ENCODE results near the gene KRTAP3-3. TPM values are rescaled to one million over a fixed set of nuclear protein-coding genes. Genes with fewer than 3 reads are reported as not detected.
"Not testable (repeated sequence)": the region's sequence is repeated elsewhere in the genome, so short reads cannot be mapped to it uniquely, and the experiment has no call there.

Gene KRTAP3-3
- not detected for total RNA-seq

GRCh38 chr17:40993839-40994238, at the start of gene KRTAP3-3:
Gene KRTAP3-3 (minus strand): TSS chr17:40994164. CDS start chr17:40994097, 67 bp downstream.
- DNase-seq = no peak
- no peak for ATAC-seq
- H3K9me3 ChIP-seq = no peaks in the 10 kb centered on the region
- no peak within 1 kb of the TSS for H3K4me3 ChIP-seq
- no peak for TF ChIP-seq CTCF (IDR thresholded peaks at IDR 0.05 in 4 of 5, conservative IDR thresholded peaks at IDR 0.05 in 1 of 5)
- TF ChIP-seq POLR2A (IDR thresholded peaks at IDR 0.05) = no peak
- peaks cover 0 to 19% (median 0%) of the 10 kb centered on the region in 3 donors for H3K27me3 ChIP-seq
- H3K36me3 ChIP-seq = no peaks in the 10 kb centered on the region
- in situ Hi-C loops (cut with MboI; ENCODE audit: low sequenced_read_pairs in 4 of 4) (no loop called here), intact Hi-C loops (cut with DNase I; ENCODE audit: low total_unique reads) (no loop called here)
- no peak within 1 kb of the TSS for H3K27ac ChIP-seq
- no peaks in the 10 kb centered on the region for H3K4me1 ChIP-seq

- intact Hi-C loops (cut with DNase I; ENCODE audit: low total_unique reads) = no loop called here
These were observed 49.0 kb upstream of the KRTAP3-3 start for GRCh38 chr17:41042953-41043352.

GRCh38 chr17:41040783-41041571, 47.0 kb upstream of the KRTAP3-3 start, which contains the start of gene KRTAP1-1:
Gene KRTAP1-1 (minus strand): TSS chr17:41041450. CDS start chr17:41041397, 53 bp downstream.
- in situ Hi-C loops (cut with MboI; ENCODE audit: low sequenced_read_pairs in 4 of 4); H3K4me3 ChIP-seq; H3K9me3 ChIP-seq; H3K27ac ChIP-seq; H3K36me3 ChIP-seq; DNase-seq; H3K4me1 ChIP-seq; intact Hi-C loops (cut with DNase I; ENCODE audit: low total_unique reads); ATAC-seq: not testable (repeated sequence)
- H3K27me3 ChIP-seq = peaks cover 3 to 13% (median 4%) of the 10 kb centered on the region in 3 donors

More at GRCh38 chr17:41042953-41043352, 49.0 kb upstream of the KRTAP3-3 start:
- DNase-seq (no peak), ATAC-seq (no peak)
- peaks cover 0 to 12% (median 3%) of the 10 kb centered on the region in 3 donors for H3K27me3 ChIP-seq
- TF ChIP-seq POLR2A (IDR thresholded peaks at IDR 0.05) = no peak
- no peak for TF ChIP-seq CTCF (IDR thresholded peaks at IDR 0.05 in 4 of 5, conservative IDR thresholded peaks at IDR 0.05 in 1 of 5)
- H3K4me1 ChIP-seq = no peaks in the 10 kb centered on the region
- H3K4me3 ChIP-seq = no peak overlapping the region
- in situ Hi-C loops (cut with MboI; ENCODE audit: low sequenced_read_pairs in 4 of 4) = no loop called here
- H3K36me3 ChIP-seq = no peaks in the 10 kb centered on the region
- H3K27ac ChIP-seq = no peak overlapping the region
- H3K9me3 ChIP-seq = no peaks in the 10 kb centered on the region

- no peak for ATAC-seq
- H3K4me1 ChIP-seq = no peaks in the 10 kb centered on the region
These were observed 43.9 kb upstream of the KRTAP3-3 start for GRCh38 chr17:41037853-41038350.

DNA sequence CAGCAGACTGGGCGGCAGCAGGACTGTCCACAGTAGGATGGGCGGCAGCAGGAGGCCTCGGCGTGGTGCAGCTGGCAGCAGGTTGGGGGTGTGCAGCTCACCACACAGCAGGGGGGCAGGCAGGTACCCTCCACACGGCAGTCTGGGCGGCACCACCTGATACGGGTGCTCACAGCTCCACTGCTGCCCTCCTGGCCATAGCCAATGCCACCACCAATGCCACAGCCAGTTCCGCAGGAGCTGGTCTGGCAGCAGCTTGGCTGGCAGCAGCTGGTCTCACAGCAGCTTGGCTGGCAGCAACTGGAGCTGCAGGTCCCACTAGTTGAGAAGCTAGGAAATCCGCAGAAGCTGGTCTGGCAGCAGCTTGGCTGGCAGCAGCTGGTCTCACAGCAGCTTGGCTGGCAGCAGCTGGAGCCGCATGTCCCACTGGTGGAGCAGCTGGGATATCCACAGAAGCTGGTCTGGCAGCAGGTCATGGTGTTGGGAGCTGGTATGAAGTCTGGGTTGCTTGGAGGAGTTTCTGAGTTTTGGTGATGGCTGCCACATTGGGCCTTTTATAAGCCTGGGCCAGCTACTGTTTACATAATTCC, 40.5 kb upstream of the KRTAP3-3 start, which contains the start of gene KRTAP1-3:
Gene KRTAP1-3 (minus strand): TSS at position 529 of the 590 bp plus-strand sequence. CDS start 53 bp downstream, at position 476.
- in situ Hi-C loops (cut with MboI; ENCODE audit: low sequenced_read_pairs in 4 of 4); H3K27ac ChIP-seq; H3K4me3 ChIP-seq; H3K4me1 ChIP-seq; DNase-seq; ATAC-seq; H3K36me3 ChIP-seq; intact Hi-C loops (cut with DNase I; ENCODE audit: low total_unique reads); H3K9me3 ChIP-seq: not testable (repeated sequence)
- H3K27me3 ChIP-seq = peaks cover 4 to 24% (median 9%) of the 10 kb centered on the region in 3 donors

More at GRCh38 chr17:41037853-41038350, 43.9 kb upstream of the KRTAP3-3 start:
- H3K27me3 ChIP-seq = peaks cover 3 to 16% (median 4%) of the 10 kb centered on the region in 3 donors
- intact Hi-C loops (cut with DNase I; ENCODE audit: low total_unique reads) = no loop called here
- DNase-seq = no peak
- H3K27ac ChIP-seq = no peak overlapping the region
- H3K4me3 ChIP-seq = no peak overlapping the region
- no peaks in the 10 kb centered on the region for H3K36me3 ChIP-seq
- in situ Hi-C loops (cut with MboI; ENCODE audit: low sequenced_read_pairs in 4 of 4) = no loop called here
- no peaks in the 10 kb centered on the region for H3K9me3 ChIP-seq
- no peak for TF ChIP-seq CTCF (IDR thresholded peaks at IDR 0.05 in 4 of 5, conservative IDR thresholded peaks at IDR 0.05 in 1 of 5)
- no peak for TF ChIP-seq POLR2A (IDR thresholded peaks at IDR 0.05)

Data from gastrocnemius medialis (tissue), 4 donors.